GM13976 (cell line): Measurements from ENCODE around the gene SMTNL1.

Experiments
- DNase-seq: peaks from one replicate; pipeline ENCODE4 v3.0.0; 2012; ENCODE audit warnings: low spot score
- CTCF ChIP-seq: IDR thresholded peaks from 2 replicates; pipeline ENCODE4 v1.5.1; 2012; ENCODE audit warnings: borderline replicate concordance, mild to moderate bottlenecking; ENCODE audit not compliant: insufficient read depth; ENCODE audit errors: extremely low read depth, missing control alignments, control extremely low read depth
- in situ Hi-C: fragments of 300-500 bp; cut with MboI; formaldehyde crosslinking; loops from one replicate; pipeline ENCODE4 v1.12.0; 2022; ENCODE audit warnings: low sequenced_read_pairs, mixed read lengths, inconsistent platforms; ENCODE audit not compliant: unreplicated experiment

The SMTNL1 gene

GRCh38 chr11:57598831-57599155 lies 61.4 kb downstream of the SMTNL1 start:
- no peak for DNase-seq
- in situ Hi-C loops = no loop called here
- no peak for TF ChIP-seq CTCF

- in situ Hi-C loops = no loop called here
- no peak for DNase-seq
- no peak for TF ChIP-seq CTCF
These were observed 62.0 kb downstream of the SMTNL1 start for GRCh38 chr11:57599381-57599780.
